H1 (cell line): ENCODE results near the gene APOL1. TPM values are rescaled to one million over a fixed set of nuclear protein-coding genes. Genes with fewer than 3 reads are reported as not detected.

Experiments used
- CTCF ChIA-PET: fragments of 300-600 bp; sonication (Branson Sonifier 250); formaldehyde crosslinking; loops from one replicate; lab custom pipeline; 2021; ENCODE audit not compliant: partially characterized antibody; lab: Charles Lee
- POLR2A ChIA-PET: fragments of 300-600 bp; sonication (Branson Sonifier 250); formaldehyde crosslinking; loops from one replicate; lab custom pipeline; 2021; ENCODE audit warnings: inconsistent platforms; ENCODE audit not compliant: partially characterized antibody; lab: Charles Lee
- DNase-seq, 2 experiments: peaks; one replicate each; pipeline versions ENCODE4 v3.0.0 to v3.0.0-alpha.2; 2010 to 2022; ENCODE audit warnings: low spot score in 2 of 2, low read depth in 1 of 2, mixed read lengths in 1 of 2
- FAIRE-seq: peaks from 2 replicates; lab custom pipeline; 2011; peaks lifted over from hg19 to GRCh38; lab: Jason Lieb, UNC
- H2AFZ ChIP-seq: 2 replicates; pipeline ENCODE4 v1.8.1; 2012; ENCODE audit warnings: low read length, inconsistent platforms
- H2AK5ac ChIP-seq: 2 replicates; pipeline ENCODE4 v1.6.1; 2013; ENCODE audit warnings: low read depth, low read length
- H2BK120ac ChIP-seq: replicated peaks from 2 replicates; pipeline ENCODE3; 2013; ENCODE audit warnings: low read depth, low read length, inconsistent platforms
- H2BK12ac ChIP-seq: 2 replicates; pipeline ENCODE4 v1.6.1; 2013; ENCODE audit warnings: low read depth, low read length
- H2BK15ac ChIP-seq: 2 replicates; pipeline ENCODE4 v1.6.1; 2013; ENCODE audit warnings: low read length
- H2BK20ac ChIP-seq: 2 replicates; pipeline ENCODE4 v1.6.1; 2013; ENCODE audit warnings: low read length
- H2BK5ac ChIP-seq: 2 replicates; pipeline ENCODE4 v1.6.1; 2013; ENCODE audit warnings: low read depth, low read length
- H3K14ac ChIP-seq: 2 replicates; pipeline ENCODE4 v1.6.1; 2013; ENCODE audit warnings: inconsistent platforms; ENCODE audit not compliant: insufficient read length
- H3K18ac ChIP-seq: 2 replicates; pipeline ENCODE4 v1.6.1; 2013; ENCODE audit warnings: low read length; ENCODE audit errors: extremely low read depth
- H3K23ac ChIP-seq: 2 replicates; pipeline ENCODE4 v1.6.1; 2013; ENCODE audit warnings: inconsistent platforms; ENCODE audit not compliant: insufficient read length
- H3K23me2 ChIP-seq: 2 replicates; pipeline ENCODE4 v1.6.1; 2013; ENCODE audit warnings: low read depth, low read length
- H3K27ac ChIP-seq: 2 replicates; pipeline ENCODE4 v1.6.1; 2011; ENCODE audit warnings: low read depth, low read length, inconsistent platforms
- H3K27me3 ChIP-seq, 4 experiments: replicated peaks in 1 of 4; 1 replicate in 1 of 4; 2 replicates in 3 of 4; pipeline versions ENCODE4 v1.6.1 to v1.8.1; 2011 to 2013; ENCODE audit warnings: low read length in 3 of 4, mild to moderate bottlenecking in 3 of 4, inconsistent platforms in 2 of 4, mixed read lengths in 2 of 4, moderate library complexity in 1 of 4; ENCODE audit not compliant: control insufficient read depth in 3 of 4, insufficient read depth in 3 of 4; ENCODE audit errors: extremely low read depth in 1 of 4
- H3K36me3 ChIP-seq, 4 experiments: 2 replicates each; pipeline versions ENCODE4 v1.6.1 to v1.8.1; 2011 to 2013; ENCODE audit warnings: mild to moderate bottlenecking in 4 of 4, low read length in 3 of 4, moderate library complexity in 2 of 4, control low read depth in 1 of 4, inconsistent platforms in 1 of 4; ENCODE audit not compliant: insufficient read depth in 4 of 4, control insufficient read depth in 2 of 4
- H3K4ac ChIP-seq: replicated peaks from 2 replicates; pipeline ENCODE3; 2013; ENCODE audit warnings: low read length, low read depth, mixed read lengths, inconsistent platforms; ENCODE audit not compliant: insufficient read length
- H3K4me1 ChIP-seq, 4 experiments: replicated peaks in 1 of 4; 1 replicate in 1 of 4; 2 replicates in 3 of 4; pipeline versions ENCODE4 v1.6.1 to v1.8.1; 2011 to 2013; ENCODE audit warnings: low read length in 3 of 4, inconsistent platforms in 2 of 4, mixed read lengths in 1 of 4; ENCODE audit not compliant: insufficient read depth in 4 of 4, control insufficient read depth in 3 of 4
- H3K4me2 ChIP-seq, 2 experiments: 2 replicates each; pipeline versions ENCODE4 v1.6.1 to v1.8.1; 2011 to 2013; ENCODE audit warnings: low read depth in 2 of 2, low read length in 2 of 2, control low read depth in 1 of 2, inconsistent platforms in 1 of 2, mild to moderate bottlenecking in 1 of 2; ENCODE audit not compliant: insufficient read depth in 1 of 2
- H3K4me3 ChIP-seq, 4 experiments: fragments of 200-600, 300-600 bp in 1 of 4; sonication (generic), shearing (Covaris generic), sonication (Bioruptor Twin) in 1 of 4; 2 replicates each; pipeline versions ENCODE4 v1.5.1 to v1.8.1; 2011 to 2016; ENCODE audit warnings: low read length in 4 of 4, low read depth in 3 of 4, control low read depth in 2 of 4, inconsistent platforms in 2 of 4, mild to moderate bottlenecking in 2 of 4, mixed read lengths in 1 of 4, moderate library complexity in 1 of 4; ENCODE audit not compliant: insufficient read depth in 2 of 4; ENCODE audit errors: extremely low read depth in 1 of 4
- H3K56ac ChIP-seq: replicated peaks from 2 replicates; pipeline ENCODE3; 2013; ENCODE audit warnings: low read depth, mild to moderate bottlenecking, mixed read lengths, low read length, inconsistent platforms; ENCODE audit not compliant: insufficient read length
- H3K79me1 ChIP-seq: 2 replicates; pipeline ENCODE4 v1.6.1; 2013; ENCODE audit warnings: low read depth, low read length, control low read depth
- H3K79me2 ChIP-seq, 2 experiments: 2 replicates each; pipeline versions ENCODE4 v1.6.1 to v1.8.1; 2012 to 2013; ENCODE audit warnings: low read length in 2 of 2, mild to moderate bottlenecking in 2 of 2, inconsistent platforms in 1 of 2; ENCODE audit not compliant: insufficient read depth in 2 of 2, control insufficient read depth in 1 of 2
- H3K9ac ChIP-seq, 4 experiments: replicated peaks in 1 of 4; 1 replicate in 1 of 4; 2 replicates in 3 of 4; pipeline versions ENCODE4 v1.6.1 to v1.8.1; 2011 to 2013; ENCODE audit warnings: low read depth in 3 of 4, low read length in 3 of 4, control low read depth in 2 of 4, mild to moderate bottlenecking in 2 of 4, moderate library complexity in 2 of 4, inconsistent platforms in 1 of 4; ENCODE audit errors: extremely low read depth in 1 of 4
- H3K9me3 ChIP-seq, 2 experiments: 2 replicates each; pipeline versions ENCODE4 v1.6.1 to v1.8.1; 2012 to 2013; ENCODE audit warnings: mild to moderate bottlenecking in 2 of 2, moderate library complexity in 2 of 2, control low read depth in 1 of 2, inconsistent platforms in 1 of 2, low read depth in 1 of 2, low read length in 1 of 2, mixed read lengths in 1 of 2; ENCODE audit not compliant: insufficient read depth in 2 of 2
- H4K20me1 ChIP-seq, 2 experiments: replicated peaks in 1 of 2; 2 replicates each; pipeline versions ENCODE3 to v1.8.1; 2011 to 2013; ENCODE audit warnings: inconsistent platforms in 2 of 2, low read length in 2 of 2, mild to moderate bottlenecking in 1 of 2; ENCODE audit not compliant: insufficient read depth in 2 of 2, control insufficient read depth in 1 of 2
- H4K5ac ChIP-seq: 2 replicates; pipeline ENCODE4 v1.6.1; 2013; ENCODE audit warnings: low read length, low read depth, mixed read lengths, inconsistent platforms; ENCODE audit not compliant: insufficient read length
- H4K8ac ChIP-seq: 2 replicates; pipeline ENCODE4 v1.8.0; 2013; ENCODE audit warnings: mild to moderate bottlenecking, moderate library complexity, low read length, inconsistent platforms; ENCODE audit not compliant: insufficient read depth; ENCODE audit errors: extremely low read depth
- H4K91ac ChIP-seq: replicated peaks from 2 replicates; pipeline ENCODE3; 2013; ENCODE audit warnings: low read length, mixed read lengths, inconsistent platforms; ENCODE audit not compliant: insufficient read length
- BACH1 ChIP-seq: IDR thresholded peaks from 2 replicates; pipeline ENCODE4 v1.6.1; 2012; ENCODE audit warnings: low read length, improper control_type of control experiment
- CBX5 ChIP-seq: fragments of 300-800, 300-1000 bp; sonication (generic); IDR thresholded peaks from 2 replicates; pipeline ENCODE4 v1.7.1; 2016; ENCODE audit warnings: antibody characterized with exemption, low read length, low read depth
- CHD1 ChIP-seq: IDR thresholded peaks from 2 replicates; pipeline ENCODE4 v1.6.1; 2012; ENCODE audit warnings: low read depth, low read length, improper control_type of control experiment
- FOSL1 ChIP-seq: IDR thresholded peaks from 2 replicates; pipeline ENCODE4 v1.6.1; 2011; ENCODE audit warnings: mild to moderate bottlenecking, low read depth, low read length, moderate library complexity; ENCODE audit not compliant: insufficient read depth
- HDAC2 ChIP-seq, 2 experiments: fragments of 300-600 bp in 1 of 2; sonication (generic) in 1 of 2; IDR thresholded peaks; 2 replicates each; pipeline ENCODE4 v1.6.1; 2011 to 2012; ENCODE audit warnings: low read depth in 2 of 2, low read length in 2 of 2, mild to moderate bottlenecking in 2 of 2, moderate library complexity in 2 of 2, borderline replicate concordance in 1 of 2, inconsistent platforms in 1 of 2
- KDM5A ChIP-seq: fragments of 200-600 bp; IDR thresholded peaks from 2 replicates; pipeline ENCODE4 v1.7.1; 2012; ENCODE audit warnings: mild to moderate bottlenecking, low read length, inconsistent platforms, mixed read lengths
- RBBP5 ChIP-seq: IDR thresholded peaks from 2 replicates; pipeline ENCODE4 v1.7.1; 2012; ENCODE audit warnings: low read depth, mild to moderate bottlenecking, inconsistent platforms, low read length, moderate library complexity, borderline replicate concordance
- SIRT6 ChIP-seq: IDR thresholded peaks from one replicate; pipeline ENCODE4 v1.7.1; 2012; ENCODE audit warnings: low read length, inconsistent platforms
- TAF1 ChIP-seq: IDR thresholded peaks from 2 replicates; pipeline ENCODE4 v1.6.1; 2011; ENCODE audit warnings: mild to moderate bottlenecking, low read depth, low read length
- YY1 ChIP-seq: IDR thresholded peaks from 2 replicates; pipeline ENCODE4 v1.6.1; 2011; ENCODE audit warnings: low read depth, mild to moderate bottlenecking, low read length
- WGBS, 2 experiments: shearing (Covaris generic) in 1 of 2; methylation state at CpG; one replicate each; pipeline versions ENCODE4 v1.1.6 to v1.1.7; 2013 to 2015; ENCODE audit warnings: low lambda C conversion rate in 2 of 2, mixed read lengths in 2 of 2, inconsistent platforms in 1 of 2, low coverage in 1 of 2, missing lambda C conversion rate in 1 of 2; ENCODE audit not compliant: insufficient replicate concordance in 2 of 2, insufficient coverage in 1 of 2, insufficient read length in 1 of 2; ENCODE audit errors: extremely low coverage in 1 of 2, missing lambda C conversion rate in 1 of 2; 5-methylcytosine and 5-hydroxymethylcytosine counted together
- polyA plus RNA-seq, 7 experiments: library from polyadenylated mRNA; depleted of rRNA in 3 of 7; stranded (reverse) in 5 of 7; unstranded in 2 of 7; fragments of >200 nt in 5 of 7; fragments of 200-250 nt in 2 of 7; gene quantifications; 1 replicate in 5 of 7; 2 replicates in 1 of 7; 4 replicates in 1 of 7; pipeline versions ENCODE4 v1.2.1 to v1.2.3, GENCODE V29; 2011 to 2013; ENCODE audit warnings: missing spikeins in 2 of 7, mixed read lengths in 2 of 7
- total RNA-seq: library from RNA; stranded (reverse); fragmentation: NEBNext Ultra II Directional; extraction: Animal tissue kit (Norgen Biotek cat#: 25700); gene quantifications from 2 replicates; pipeline ENCODE4 v1.2.1, GENCODE V29; 2021
- TF ChIP-seq, protein P1 (sequence below): IDR thresholded peaks from 2 replicates; pipeline ENCODE4 v1.6.1; 2011; ENCODE audit warnings: low read length, improper control_type of control experiment

The APOL1 gene
- total and polyA plus RNA-seq, 2 of the 8 experiments (the other 6 are each of a cell fraction or from before 2014, with no cell fraction given): not detected

- DNase-seq: no peak
- H4K8ac ChIP-seq: peak overlapping the region; percentile 18; the same call in 1 of the 2 replicates
- H3K27me3 ChIP-seq: no peaks in the 10 kb centered on the region
- H3K14ac ChIP-seq: no peak overlapping the region
- ChIA-PET POLR2A (interaction anchor here (1.5 kb wide), 1 partner anchor 28 kb away, joined by 3 read pairs; no protein-coding TSS in a partner anchor), CTCF (interaction anchor here (0.8 to 5.0 kb wide), 15 partner anchors 11 to 65 kb away, joined by 3 to 30 read pairs (median 5); partner anchors contain the start of gene APOL1)
- no peaks in the 10 kb centered on the region for H3K9me3 ChIP-seq
- H2BK12ac ChIP-seq: no peak overlapping the region
- H3K27ac ChIP-seq: no peak overlapping the region
- no peak overlapping the region for H4K5ac ChIP-seq
- H2AFZ ChIP-seq: no peak overlapping the region
- no peak overlapping the region for H2BK15ac ChIP-seq
- H3K79me2 ChIP-seq: peaks cover 0 to 5% of the 10 kb centered on the region in 2 experiments; a peak in 1 of 4 replicates
- no peak overlapping the region for H3K56ac ChIP-seq
- H3K23ac ChIP-seq: no peak overlapping the region
- H3K36me3 ChIP-seq: no peaks in the 10 kb centered on the region; a peak in 1 of 8 replicates
- no peak overlapping the region for H4K91ac ChIP-seq
- H3K79me1 ChIP-seq: no peaks in the 10 kb centered on the region
- no peak overlapping the region for H2BK120ac ChIP-seq
- no peak overlapping the region for H3K18ac ChIP-seq
- no peak overlapping the region for H3K9ac ChIP-seq
- H3K4me3 ChIP-seq: no peak overlapping the region
- no peak overlapping the region for H2BK5ac ChIP-seq
- no peak overlapping the region for H2BK20ac ChIP-seq
- H3K4me1 ChIP-seq: peaks cover 0 to 14% (median 9%) of the 10 kb centered on the region in 4 experiments; a peak in 6 of 7 replicates
- FAIRE-seq: no peak
- 80% methylated on average over 14 of the region's 14 CpGs; no CpG with 5 or more reads in 1 of the 2 experiments for WGBS, 2 experiments
- no peak overlapping the region for H3K4ac ChIP-seq
- H3K4me2 ChIP-seq: no peak overlapping the region; a peak in 1 of 4 replicates
- no peaks in the 10 kb centered on the region for H4K20me1 ChIP-seq
- H3K23me2 ChIP-seq: peaks cover 3% of the 10 kb centered on the region
- no peak overlapping the region for H2AK5ac ChIP-seq
- no peak for TF ChIP-seq TAF1
- no peak for TF ChIP-seq BACH1
- no peak for TF ChIP-seq CHD1
- no peak for TF ChIP-seq KDM5A
- TF ChIP-seq, protein P1, sequence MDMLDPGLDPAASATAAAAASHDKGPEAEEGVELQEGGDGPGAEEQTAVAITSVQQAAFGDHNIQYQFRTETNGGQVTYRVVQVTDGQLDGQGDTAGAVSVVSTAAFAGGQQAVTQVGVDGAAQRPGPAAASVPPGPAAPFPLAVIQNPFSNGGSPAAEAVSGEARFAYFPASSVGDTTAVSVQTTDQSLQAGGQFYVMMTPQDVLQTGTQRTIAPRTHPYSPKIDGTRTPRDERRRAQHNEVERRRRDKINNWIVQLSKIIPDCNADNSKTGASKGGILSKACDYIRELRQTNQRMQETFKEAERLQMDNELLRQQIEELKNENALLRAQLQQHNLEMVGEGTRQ: no peak
- no peak for TF ChIP-seq FOSL1
- TF ChIP-seq SIRT6: no peak
- no peak for TF ChIP-seq YY1
- no peak for TF ChIP-seq RBBP5
- TF ChIP-seq CBX5: no peak
- TF ChIP-seq HDAC2 (IDR thresholded peaks at IDR 0.05; ENCODE audit: borderline replicate concordance in 1 of 2, low read depth in 2 of 2, low read length in 2 of 2): no peak
Observed at GRCh38 chr22:36236388-36237319, 16.3 kb upstream of the APOL1 start.
